Neural cell (in vitro differentiated cells): ENCODE measurements around the gene IRS4. TPM values are rescaled to one million over a fixed set of nuclear protein-coding genes. Genes with fewer than 3 reads are reported as not detected.

Source experiments
- H2AFZ ChIP-seq: fragments of 200-600, 300-800 bp; sonication (generic), shearing (Covaris generic); 2 replicates; pipeline ENCODE4 v1.6.0; 2014; ENCODE audit warnings: low read depth, mild to moderate bottlenecking, antibody characterized with exemption, low read length, moderate library complexity
- H3F3A ChIP-seq: fragments of 200-600 bp; shearing (Covaris generic); 2 replicates; pipeline ENCODE4 v1.6.1; 2016; ENCODE audit warnings: mild to moderate bottlenecking, moderate library complexity, mixed read lengths, antibody characterized with exemption, low read length; ENCODE audit not compliant: insufficient read depth, poor library complexity, severe bottlenecking
- H3K27ac ChIP-seq: fragments of 200-600, 300-800 bp; sonication (generic), shearing (Covaris generic); 2 replicates; pipeline ENCODE4 v1.5.1; 2014; ENCODE audit warnings: mild to moderate bottlenecking, low read length, moderate library complexity
- H3K27me3 ChIP-seq: fragments of 300-800, 200-600 bp; sonication (generic), shearing (Covaris generic); 2 replicates; pipeline ENCODE4 v1.6.0; 2014; ENCODE audit warnings: mild to moderate bottlenecking, low read depth, low read length, moderate library complexity; ENCODE audit not compliant: insufficient read depth
- H3K36me3 ChIP-seq: fragments of 300-800, 200-600 bp; sonication (generic), shearing (Covaris generic); 2 replicates; pipeline ENCODE4 v1.5.1; 2014; ENCODE audit warnings: mild to moderate bottlenecking, antibody characterized with exemption, low read length, moderate library complexity; ENCODE audit not compliant: insufficient read depth
- H3K4me2 ChIP-seq: fragments of 300-800, 200-600 bp; sonication (generic), shearing (Covaris generic); 2 replicates; pipeline ENCODE4 v1.6.0; 2014; ENCODE audit warnings: mild to moderate bottlenecking, low read length
- H3K4me3 ChIP-seq: fragments of 300-800, 200-600 bp; sonication (generic), shearing (Covaris generic); 2 replicates; pipeline ENCODE4 v1.5.1; 2014; ENCODE audit warnings: mild to moderate bottlenecking, low read length, moderate library complexity
- H3K79me2 ChIP-seq: fragments of 200-600 bp; shearing (Covaris generic); replicated peaks from 2 replicates; pipeline ENCODE4 v1.6.0; 2014; ENCODE audit warnings: mild to moderate bottlenecking, low read length, moderate library complexity; ENCODE audit not compliant: insufficient read depth
- H3K9ac ChIP-seq: fragments of 300-800, 200-600 bp; sonication (generic), shearing (Covaris generic); 2 replicates; pipeline ENCODE4 v1.6.1; 2016; ENCODE audit warnings: mild to moderate bottlenecking, low read length, mixed read lengths
- H3K9me2 ChIP-seq: fragments of 200-600 bp; shearing (Covaris generic); 2 replicates; pipeline ENCODE4 v1.6.1; 2016; ENCODE audit warnings: mild to moderate bottlenecking, low read length, mixed read lengths; ENCODE audit not compliant: insufficient read depth
- H3K9me3 ChIP-seq: fragments of 200-600, 300-800 bp; sonication (generic), shearing (Covaris generic); 2 replicates; pipeline ENCODE4 v1.6.1; 2016; ENCODE audit warnings: mild to moderate bottlenecking, mixed run types, low read length, moderate library complexity, mixed read lengths
- H4K20me1 ChIP-seq: fragments of 200-600 bp; shearing (Covaris generic); 2 replicates; pipeline ENCODE4 v1.6.1; 2016; ENCODE audit warnings: mild to moderate bottlenecking, mixed run types; ENCODE audit not compliant: insufficient read depth
- EP300 ChIP-seq: fragments of 450-650 bp; conservative IDR thresholded peaks from 2 replicates; pipeline ENCODE4 v1.6.1; 2014; ENCODE audit warnings: antibody characterized with exemption, mild to moderate bottlenecking, moderate library complexity; ENCODE audit not compliant: poor library complexity, severe bottlenecking
- EZH2 ChIP-seq: fragments of 200-600, 300-800 bp; shearing (Covaris generic), sonication (generic); IDR thresholded peaks from 2 replicates; pipeline ENCODE4 v1.6.1; 2014; ENCODE audit warnings: antibody characterized with exemption, low read length, borderline replicate concordance, mild to moderate bottlenecking; ENCODE audit not compliant: insufficient read depth, poor library complexity, severe bottlenecking
- MXI1 ChIP-seq: fragments of 450-650 bp; conservative IDR thresholded peaks from 2 replicates; pipeline ENCODE4 v1.6.1; 2014; ENCODE audit warnings: antibody characterized with exemption, mild to moderate bottlenecking; ENCODE audit not compliant: poor library complexity, severe bottlenecking
- POLR2AphosphoS5 ChIP-seq: IDR thresholded peaks from 2 replicates; pipeline ENCODE4 v1.6.1; 2012
- RAD21 ChIP-seq: fragments of 450-650 bp; conservative IDR thresholded peaks from 2 replicates; pipeline ENCODE4 v1.6.1; 2014; ENCODE audit warnings: antibody characterized with exemption, mild to moderate bottlenecking, moderate library complexity
- SMC3 ChIP-seq: fragments of 450-650 bp; conservative IDR thresholded peaks from 2 replicates; pipeline ENCODE4 v1.6.1; 2014; ENCODE audit warnings: antibody characterized with exemption, mild to moderate bottlenecking, moderate library complexity; ENCODE audit not compliant: poor library complexity
- TAF1 ChIP-seq: IDR thresholded peaks from 2 replicates; pipeline ENCODE4 v1.6.1; 2012; ENCODE audit warnings: low read depth
- polyA plus RNA-seq: library from polyadenylated mRNA; depleted of rRNA; stranded (reverse); fragments of >200 nt; gene quantifications from 2 replicates; pipeline ENCODE4 v1.2.3, GENCODE V29; 2014
- TF ChIP-seq, protein P1 (sequence below): IDR thresholded peaks from 2 replicates; pipeline ENCODE4 v1.6.1; 2012; ENCODE audit warnings: borderline replicate concordance
- TF ChIP-seq, protein P2 (sequence below): fragments of 450-650 bp; IDR thresholded peaks from 2 replicates; pipeline ENCODE4 v1.5.1; 2014; ENCODE audit warnings: antibody characterized with exemption, mild to moderate bottlenecking, moderate library complexity; ENCODE audit not compliant: poor library complexity, severe bottlenecking

Gene IRS4
- polyA plus RNA-seq, 1 donor from 2014 or later: 2.1 TPM

DNA sequence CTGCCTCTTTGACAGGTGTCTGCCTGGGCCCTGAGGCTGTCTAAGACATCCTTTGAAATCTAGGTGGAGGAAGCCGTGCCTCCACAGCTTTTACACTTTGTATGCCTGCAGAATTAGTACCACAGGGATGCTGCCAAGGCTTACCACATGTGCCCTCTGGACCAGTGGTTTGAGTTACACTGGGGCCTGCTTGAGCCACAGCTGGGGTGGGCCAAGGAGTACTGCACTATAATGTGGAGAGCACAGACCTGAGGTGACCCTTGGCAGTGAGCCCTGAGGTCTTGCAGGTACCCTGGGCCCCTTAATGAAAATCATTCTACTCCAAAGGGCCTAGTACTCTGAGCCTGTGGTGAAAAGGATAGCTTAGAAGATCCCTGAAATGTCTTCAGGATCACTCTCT, 27.2 kb upstream of the IRS4 start:
- H3K4me3 ChIP-seq: no peak overlapping the region
- H3K79me2 ChIP-seq: no peaks in the 10 kb centered on the region
- H2AFZ ChIP-seq: no peak overlapping the region
- H3F3A ChIP-seq: no peaks in the 10 kb centered on the region
- TF ChIP-seq TAF1 (no peak), RAD21 (no peak), EP300 (no peak), EZH2 (no peak), MXI1 (no peak), POLR2AphosphoS5 (no peak), SMC3 (no peak)
- TF ChIP-seq, protein P1, sequence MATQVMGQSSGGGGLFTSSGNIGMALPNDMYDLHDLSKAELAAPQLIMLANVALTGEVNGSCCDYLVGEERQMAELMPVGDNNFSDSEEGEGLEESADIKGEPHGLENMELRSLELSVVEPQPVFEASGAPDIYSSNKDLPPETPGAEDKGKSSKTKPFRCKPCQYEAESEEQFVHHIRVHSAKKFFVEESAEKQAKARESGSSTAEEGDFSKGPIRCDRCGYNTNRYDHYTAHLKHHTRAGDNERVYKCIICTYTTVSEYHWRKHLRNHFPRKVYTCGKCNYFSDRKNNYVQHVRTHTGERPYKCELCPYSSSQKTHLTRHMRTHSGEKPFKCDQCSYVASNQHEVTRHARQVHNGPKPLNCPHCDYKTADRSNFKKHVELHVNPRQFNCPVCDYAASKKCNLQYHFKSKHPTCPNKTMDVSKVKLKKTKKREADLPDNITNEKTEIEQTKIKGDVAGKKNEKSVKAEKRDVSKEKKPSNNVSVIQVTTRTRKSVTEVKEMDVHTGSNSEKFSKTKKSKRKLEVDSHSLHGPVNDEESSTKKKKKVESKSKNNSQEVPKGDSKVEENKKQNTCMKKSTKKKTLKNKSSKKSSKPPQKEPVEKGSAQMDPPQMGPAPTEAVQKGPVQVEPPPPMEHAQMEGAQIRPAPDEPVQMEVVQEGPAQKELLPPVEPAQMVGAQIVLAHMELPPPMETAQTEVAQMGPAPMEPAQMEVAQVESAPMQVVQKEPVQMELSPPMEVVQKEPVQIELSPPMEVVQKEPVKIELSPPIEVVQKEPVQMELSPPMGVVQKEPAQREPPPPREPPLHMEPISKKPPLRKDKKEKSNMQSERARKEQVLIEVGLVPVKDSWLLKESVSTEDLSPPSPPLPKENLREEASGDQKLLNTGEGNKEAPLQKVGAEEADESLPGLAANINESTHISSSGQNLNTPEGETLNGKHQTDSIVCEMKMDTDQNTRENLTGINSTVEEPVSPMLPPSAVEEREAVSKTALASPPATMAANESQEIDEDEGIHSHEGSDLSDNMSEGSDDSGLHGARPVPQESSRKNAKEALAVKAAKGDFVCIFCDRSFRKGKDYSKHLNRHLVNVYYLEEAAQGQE: no peak
- TF ChIP-seq, protein P2, sequence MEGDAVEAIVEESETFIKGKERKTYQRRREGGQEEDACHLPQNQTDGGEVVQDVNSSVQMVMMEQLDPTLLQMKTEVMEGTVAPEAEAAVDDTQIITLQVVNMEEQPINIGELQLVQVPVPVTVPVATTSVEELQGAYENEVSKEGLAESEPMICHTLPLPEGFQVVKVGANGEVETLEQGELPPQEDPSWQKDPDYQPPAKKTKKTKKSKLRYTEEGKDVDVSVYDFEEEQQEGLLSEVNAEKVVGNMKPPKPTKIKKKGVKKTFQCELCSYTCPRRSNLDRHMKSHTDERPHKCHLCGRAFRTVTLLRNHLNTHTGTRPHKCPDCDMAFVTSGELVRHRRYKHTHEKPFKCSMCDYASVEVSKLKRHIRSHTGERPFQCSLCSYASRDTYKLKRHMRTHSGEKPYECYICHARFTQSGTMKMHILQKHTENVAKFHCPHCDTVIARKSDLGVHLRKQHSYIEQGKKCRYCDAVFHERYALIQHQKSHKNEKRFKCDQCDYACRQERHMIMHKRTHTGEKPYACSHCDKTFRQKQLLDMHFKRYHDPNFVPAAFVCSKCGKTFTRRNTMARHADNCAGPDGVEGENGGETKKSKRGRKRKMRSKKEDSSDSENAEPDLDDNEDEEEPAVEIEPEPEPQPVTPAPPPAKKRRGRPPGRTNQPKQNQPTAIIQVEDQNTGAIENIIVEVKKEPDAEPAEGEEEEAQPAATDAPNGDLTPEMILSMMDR: no peak
- no peaks in the 10 kb centered on the region for H3K36me3 ChIP-seq
- H3K9me3 ChIP-seq: no peaks in the 10 kb centered on the region
- no peak overlapping the region for H3K4me2 ChIP-seq
- no peak overlapping the region for H3K27ac ChIP-seq
- H4K20me1 ChIP-seq: no peaks in the 10 kb centered on the region
- H3K9me2 ChIP-seq: no peaks in the 10 kb centered on the region
- no peak overlapping the region for H3K9ac ChIP-seq
- H3K27me3 ChIP-seq: no peaks in the 10 kb centered on the region

DNA sequence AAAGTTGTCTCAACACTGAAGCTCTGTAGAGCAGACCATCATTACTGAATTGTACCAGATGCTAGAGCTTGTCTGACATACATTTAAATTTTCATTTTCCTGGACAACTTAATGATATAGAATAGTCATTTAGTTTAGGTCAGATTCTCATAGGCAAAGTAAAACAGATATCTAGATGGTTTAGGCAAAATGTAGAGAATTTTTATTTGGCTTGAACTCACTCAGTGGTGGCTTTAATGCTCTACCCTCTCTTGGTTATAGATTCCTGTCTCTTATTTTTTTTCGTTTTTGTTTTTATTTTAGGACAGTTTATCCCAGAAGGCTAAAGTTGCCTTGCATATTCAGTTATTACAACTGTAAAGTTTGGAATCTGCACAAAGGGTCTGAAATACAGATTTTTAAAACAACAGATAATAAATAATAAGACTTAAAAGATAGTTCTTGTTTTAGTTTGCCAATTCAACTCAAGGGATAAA, 4.0 kb upstream of the IRS4 start:
- Histone ChIP-seq H3K79me2 (no peaks in the 10 kb centered on the region), H3K36me3 (no peaks in the 10 kb centered on the region), H3K9ac (no peak overlapping the region), H3K9me3 (no peaks in the 10 kb centered on the region), H3K9me2 (no peaks in the 10 kb centered on the region), H3F3A (no peaks in the 10 kb centered on the region), H2AFZ (no peak overlapping the region), H3K4me2 (no peak overlapping the region), H3K27ac (no peak overlapping the region), H3K4me3 (no peak overlapping the region), H3K27me3 (peaks cover 5% of the 10 kb centered on the region), H4K20me1 (no peaks in the 10 kb centered on the region)
- TF ChIP-seq SMC3: no peak
- TF ChIP-seq EP300: no peak
- TF ChIP-seq EZH2: no peak
- TF ChIP-seq POLR2AphosphoS5: no peak
- TF ChIP-seq, protein P1: no peak
- TF ChIP-seq TAF1: no peak
- TF ChIP-seq RAD21: no peak
